SH-SY5Y (cell line): ENCODE results near the gene BACH2.

ENCODE experiments used
- GATA2 ChIP-seq: IDR thresholded peaks from 2 replicates; pipeline ENCODE4 v1.6.1; 2011; ENCODE audit warnings: mild to moderate bottlenecking, low read depth, low read length
- GATA3 ChIP-seq: IDR thresholded peaks from 2 replicates; pipeline ENCODE4 v1.6.1; 2011; ENCODE audit warnings: low read depth, mild to moderate bottlenecking, low read length, moderate library complexity

DNA sequence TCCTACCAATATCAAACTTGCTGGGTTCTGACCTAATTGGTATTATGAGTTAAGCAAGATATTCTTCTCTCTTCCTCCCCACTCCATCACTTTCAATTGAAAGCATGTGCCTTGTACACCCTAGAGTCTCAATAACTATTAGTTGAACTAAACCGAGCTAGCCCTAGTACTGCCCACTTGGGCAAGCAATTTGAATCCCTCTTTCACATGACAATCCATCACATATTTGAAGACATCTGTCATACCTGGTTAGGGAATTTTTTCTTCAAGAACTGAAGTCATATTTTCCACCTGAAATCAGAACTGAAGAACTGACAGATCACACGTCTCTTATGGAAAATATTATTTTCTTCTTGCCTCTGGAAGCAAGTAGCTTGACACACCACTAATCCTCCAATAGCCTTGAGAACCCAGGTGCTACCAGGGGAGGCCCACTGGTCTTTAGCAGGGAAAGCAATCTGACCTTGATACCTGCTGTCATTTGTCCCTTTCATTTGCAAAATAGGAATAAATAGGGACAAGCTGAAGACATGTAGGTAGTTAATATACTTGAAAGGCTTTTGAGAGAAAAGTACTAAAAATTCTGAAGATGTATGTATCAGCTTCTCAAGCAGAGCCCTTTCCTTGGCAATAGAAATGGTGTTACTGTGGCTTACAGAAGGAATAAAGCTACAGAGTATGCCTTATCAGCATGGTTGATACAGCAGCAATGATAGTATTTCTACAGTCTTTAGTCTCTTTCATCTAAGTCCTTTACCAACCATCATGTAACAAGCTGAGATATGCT lies 331.0 kb downstream of the BACH2 start:
- TF ChIP-seq GATA2 (no peak), GATA3 (no peak)
